Measurements from ENCODE around the gene SLC34A1.
A peak's percentile ranks its signal among the peaks of the same experiment; 100 is the strongest.
"Not testable (repeated sequence)": the region's sequence is repeated elsewhere in the genome, so short reads cannot be mapped to it uniquely, and the experiment has no call there.

The SLC34A1 gene, protein sequence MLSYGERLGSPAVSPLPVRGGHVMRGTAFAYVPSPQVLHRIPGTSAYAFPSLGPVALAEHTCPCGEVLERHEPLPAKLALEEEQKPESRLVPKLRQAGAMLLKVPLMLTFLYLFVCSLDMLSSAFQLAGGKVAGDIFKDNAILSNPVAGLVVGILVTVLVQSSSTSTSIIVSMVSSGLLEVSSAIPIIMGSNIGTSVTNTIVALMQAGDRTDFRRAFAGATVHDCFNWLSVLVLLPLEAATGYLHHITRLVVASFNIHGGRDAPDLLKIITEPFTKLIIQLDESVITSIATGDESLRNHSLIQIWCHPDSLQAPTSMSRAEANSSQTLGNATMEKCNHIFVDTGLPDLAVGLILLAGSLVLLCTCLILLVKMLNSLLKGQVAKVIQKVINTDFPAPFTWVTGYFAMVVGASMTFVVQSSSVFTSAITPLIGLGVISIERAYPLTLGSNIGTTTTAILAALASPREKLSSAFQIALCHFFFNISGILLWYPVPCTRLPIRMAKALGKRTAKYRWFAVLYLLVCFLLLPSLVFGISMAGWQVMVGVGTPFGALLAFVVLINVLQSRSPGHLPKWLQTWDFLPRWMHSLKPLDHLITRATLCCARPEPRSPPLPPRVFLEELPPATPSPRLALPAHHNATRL

DNA sequence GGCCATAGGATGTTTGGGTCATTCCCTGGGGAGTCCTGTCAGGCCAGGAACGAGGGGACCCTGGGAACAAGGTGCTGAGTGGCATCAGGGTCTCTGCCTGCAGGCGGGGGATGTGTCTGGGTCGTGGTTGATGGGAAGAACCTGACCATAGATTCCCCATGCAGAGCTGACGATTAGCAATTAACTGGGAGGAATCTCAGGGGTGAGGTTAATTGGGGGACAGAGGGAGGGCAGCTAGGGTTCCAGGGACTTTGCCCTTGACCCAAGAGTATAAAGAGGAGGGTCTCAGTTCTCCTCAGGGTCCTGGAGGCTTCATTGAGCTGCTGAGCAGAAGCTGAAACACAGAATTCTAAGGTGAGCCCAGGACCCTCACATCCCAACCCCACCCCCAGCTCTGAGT, at the start of gene SLC34A1:
Gene SLC34A1, plus strand, starts transcription at position 301 of the 400 bp plus-strand sequence. CDS start 1,308 bp downstream, outside the sequence.
- no peak for DNase-seq

DNA sequence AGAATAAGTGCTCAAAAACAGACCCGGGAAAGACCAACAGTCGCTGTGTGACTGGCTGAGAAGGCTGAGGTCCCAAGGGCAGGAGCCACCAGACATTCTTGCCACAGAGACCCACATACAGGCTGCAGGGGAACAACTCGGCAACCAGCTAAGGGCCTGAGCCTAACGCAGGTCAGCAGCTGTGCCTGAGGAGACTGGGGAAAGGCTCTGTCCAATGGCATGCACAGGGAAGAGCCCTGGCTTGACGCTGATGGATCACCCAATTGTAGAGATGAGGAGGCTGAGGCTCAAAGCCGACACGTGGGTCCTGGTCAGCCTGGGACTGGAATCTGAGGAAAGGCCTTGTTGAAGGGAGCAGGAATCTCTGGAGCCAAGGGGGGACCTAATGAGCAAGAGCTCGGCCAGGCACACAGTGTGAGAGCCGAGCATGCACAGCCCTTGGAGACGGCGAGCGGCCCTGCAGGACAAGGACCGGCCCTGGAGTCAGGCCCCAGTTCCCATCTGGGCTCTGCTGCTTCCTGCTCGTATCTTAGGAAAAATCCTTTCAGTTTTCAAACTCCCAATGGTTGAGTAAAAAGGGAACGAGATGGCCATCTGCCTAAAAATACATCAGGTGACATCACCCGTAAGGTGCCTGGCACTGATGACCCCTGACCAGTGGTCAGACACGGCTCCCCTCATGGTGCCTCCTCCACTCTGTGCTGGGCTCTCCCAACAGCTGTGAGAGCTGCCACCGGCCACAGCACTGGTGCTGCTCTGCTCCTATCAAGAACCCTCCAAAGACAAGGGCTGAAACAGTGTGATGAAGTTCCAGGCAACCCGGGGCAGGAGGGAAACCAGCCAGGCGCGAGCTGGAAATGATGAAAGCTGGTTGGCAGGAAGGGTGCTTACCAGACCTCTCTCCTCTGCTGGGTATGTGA, 49.2 kb upstream of the SLC34A1 start:
- no peak for DNase-seq

DNA sequence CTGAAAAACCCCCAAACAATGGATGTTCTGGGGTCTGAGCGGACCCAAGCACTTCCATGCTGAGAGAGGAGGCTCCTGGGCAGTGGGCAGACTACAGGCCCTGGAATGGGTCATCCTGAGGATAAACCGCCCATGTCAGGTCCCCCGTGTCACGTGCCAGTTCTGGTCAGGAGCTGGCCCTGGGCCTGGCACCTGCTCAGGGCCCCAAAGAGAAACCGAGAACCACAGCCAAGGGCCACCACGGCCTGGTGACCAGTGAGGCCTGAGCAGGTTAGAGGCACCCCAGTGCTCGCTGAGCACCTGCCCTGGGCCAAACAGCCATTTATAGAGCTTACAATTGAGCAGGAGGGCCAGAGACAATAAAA, 48.6 kb upstream of the SLC34A1 start:
- DNase-seq, result no peak

DNA sequence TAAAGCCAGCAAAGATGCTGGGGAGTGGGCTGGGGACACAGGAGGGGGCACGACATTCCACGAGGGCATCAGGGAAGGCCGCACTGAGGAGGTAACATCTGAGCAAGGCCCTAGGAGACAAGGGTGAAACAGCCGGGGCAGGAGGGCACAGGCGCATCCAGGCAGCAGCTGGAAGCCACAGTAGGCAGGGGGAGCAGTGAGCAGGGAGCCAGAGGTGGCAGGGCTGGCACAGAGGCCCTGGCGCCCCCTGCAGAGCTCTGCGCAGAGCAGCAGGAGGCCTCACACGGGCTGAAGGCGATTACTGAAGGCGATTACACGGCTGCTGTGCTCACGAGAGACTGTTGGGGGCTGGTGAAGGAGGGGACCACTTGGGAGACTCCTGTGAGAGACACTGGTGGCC, 48.1 kb upstream of the SLC34A1 start:
- peak; percentile 91 for DNase-seq

DNA sequence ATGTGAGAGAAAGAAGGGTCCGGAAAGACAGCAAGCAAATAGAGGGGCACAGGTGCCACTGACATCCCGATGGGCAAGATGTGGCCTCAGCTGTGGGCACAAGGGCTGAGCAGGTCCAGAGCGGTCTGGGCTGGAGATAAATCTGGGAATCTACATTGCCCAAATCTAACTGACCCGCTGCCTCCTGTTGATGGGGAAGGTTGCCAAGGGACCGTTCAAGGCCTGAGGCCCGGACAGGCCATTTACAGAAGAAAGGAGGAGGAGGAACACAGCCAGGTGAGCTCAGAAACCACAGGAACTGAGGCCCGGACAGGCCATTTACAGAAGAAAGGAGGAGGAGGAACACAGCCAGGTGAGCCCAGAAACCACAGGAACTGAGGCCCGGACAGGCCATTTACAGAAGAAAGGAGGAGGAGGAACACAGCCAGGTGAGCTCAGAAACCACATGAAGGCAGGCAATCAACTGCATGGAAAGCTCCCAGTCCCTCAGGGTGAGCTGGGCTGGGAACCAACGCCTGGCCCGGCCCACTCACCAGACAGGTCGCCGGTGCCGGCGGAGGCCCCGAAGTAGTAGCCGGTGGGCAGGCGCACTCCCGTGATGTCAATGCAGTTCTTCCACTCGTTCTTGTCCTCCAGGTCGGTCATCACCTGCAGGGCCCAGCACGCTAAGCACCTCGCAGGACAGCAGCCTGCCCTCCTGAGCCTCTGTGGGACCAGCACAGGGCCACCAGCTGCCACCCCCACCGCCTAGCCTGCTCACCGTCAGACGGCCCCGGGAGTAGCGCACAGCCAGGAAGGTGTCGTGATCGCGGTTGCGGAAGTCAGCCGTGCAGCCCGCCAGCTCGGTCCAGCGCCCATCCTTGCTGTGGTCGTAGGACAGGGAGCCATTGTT, 47.4 kb upstream of the SLC34A1 start:
- DNase-seq, result no peak

DNA sequence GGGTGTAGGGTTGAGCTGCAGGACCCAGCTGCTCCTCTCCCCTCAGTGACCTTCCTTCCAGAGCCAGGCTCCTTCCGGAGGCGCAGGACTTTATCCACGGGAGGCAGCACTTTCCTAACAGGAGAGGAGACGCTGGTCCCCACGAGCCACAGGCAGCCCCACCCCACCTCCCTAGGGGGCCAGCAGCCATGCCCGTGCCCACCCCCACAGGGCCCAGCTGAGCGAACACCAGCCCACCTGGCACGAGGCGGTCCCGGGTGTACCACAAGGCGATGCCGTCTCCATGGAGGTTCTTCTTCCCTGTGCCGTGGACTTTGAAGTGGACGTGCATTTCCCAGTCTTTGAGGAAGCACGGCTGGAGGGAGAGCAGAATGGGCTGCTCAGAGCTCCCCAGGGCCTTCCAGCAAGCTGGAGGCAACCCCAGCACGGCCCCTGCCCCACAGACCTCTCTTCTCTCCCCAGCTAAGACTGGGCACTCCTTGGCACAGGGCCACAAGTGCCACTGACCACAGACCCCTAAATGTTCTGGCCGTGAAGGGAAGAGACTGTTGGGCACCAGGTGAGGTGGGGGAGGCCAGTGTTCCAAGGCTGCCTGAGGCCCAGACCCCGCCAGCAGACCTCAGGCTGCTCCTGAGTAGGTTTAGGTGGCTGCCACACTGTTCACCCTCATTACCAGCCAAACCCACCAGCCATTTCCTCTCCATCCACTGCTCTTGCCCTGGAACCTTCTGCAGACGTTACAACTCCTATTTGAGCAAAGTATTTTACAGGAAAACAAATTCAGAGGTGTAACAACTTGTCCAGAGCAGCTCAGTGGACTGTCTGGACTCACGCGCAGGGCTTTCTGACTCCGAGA, 45.8 kb upstream of the SLC34A1 start:
- no peak for DNase-seq

DNA sequence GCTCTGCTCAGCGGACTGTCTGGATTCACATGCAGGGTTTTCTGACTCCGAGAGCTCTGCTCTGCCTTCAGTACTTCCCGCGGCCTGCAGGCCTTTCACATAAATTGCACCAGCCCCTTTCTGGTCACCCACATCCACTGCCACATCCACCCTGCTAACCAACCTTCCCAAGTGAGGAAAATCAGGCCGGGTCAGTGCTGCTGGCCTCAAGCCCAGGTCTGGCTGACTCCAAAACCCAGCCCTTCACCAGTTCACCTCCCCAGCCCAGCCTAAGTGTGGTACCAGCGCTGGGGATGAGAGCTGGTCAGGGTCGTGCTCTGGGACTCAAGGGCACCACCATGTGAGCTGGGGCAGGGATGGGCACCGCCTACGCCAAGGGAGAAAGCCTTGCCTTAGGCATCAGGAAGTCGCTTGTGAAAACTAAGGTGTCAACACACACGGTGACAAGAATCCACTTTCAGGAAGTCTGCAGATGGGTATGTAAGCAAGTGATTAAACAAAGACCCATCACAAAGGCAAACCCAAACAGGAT, 45.1 kb upstream of the SLC34A1 start:
- no peak for DNase-seq

DNA sequence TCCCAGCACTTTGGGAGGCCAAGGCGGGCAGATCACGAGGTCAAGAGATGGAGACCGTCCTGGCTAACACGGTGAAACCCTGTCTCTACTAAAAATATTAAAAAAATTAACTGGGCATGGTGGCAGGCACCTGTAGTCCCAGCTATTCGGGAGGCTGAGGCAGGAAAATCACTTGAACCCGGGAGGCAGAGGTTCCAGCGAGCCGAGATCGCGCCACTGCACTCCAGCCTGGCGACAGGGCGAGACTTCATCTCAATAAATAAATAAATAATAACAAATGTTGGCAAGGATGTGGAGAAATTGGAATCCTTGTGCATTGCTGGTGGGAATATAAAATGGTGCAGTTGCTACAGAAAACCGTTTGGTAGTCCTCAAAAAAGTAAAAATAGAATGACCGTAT, 41.2 kb upstream of the SLC34A1 start:
- not testable (repeated sequence) for DNase-seq

DNA sequence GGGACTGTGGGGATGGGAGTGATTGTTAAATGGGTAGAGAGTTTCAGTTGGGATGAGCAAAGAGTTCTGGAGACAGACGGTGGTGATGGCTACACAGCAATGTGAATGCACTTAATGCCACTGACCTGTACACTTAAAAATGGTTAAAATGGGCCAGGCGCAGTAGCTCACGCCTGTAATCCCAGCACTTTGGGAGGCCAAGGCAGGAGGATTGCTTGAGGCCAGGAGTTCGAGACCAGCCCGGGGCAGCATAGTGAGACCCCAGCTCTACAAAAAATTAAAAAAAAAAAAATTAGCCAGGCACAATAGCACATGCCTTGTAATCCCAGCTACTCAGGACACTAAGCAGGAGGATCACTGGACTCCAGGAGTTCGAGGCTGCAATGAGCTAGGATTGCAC, 40.5 kb upstream of the SLC34A1 start:
- DNase-seq, result no peak

DNA sequence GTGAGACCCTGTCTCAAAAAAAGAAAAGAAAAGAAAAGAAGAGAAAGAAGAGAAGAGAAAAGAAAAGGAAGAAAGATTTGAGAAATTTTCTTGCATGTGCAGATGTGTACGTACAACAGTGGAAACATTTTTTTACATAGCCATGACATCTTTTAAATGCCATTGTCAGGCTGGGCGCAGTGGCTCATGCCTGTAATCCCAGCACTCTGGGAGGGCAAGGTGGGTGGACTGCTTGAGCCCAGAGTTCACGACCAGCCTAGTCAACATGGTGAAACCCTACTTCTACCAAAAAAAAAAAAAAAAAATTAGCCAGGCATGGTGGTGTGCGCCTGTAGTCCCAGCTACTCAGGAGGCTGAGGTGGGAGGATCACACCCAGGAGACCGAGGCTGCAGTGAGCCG, 39.3 kb upstream of the SLC34A1 start:
- no peak for DNase-seq

DNA sequence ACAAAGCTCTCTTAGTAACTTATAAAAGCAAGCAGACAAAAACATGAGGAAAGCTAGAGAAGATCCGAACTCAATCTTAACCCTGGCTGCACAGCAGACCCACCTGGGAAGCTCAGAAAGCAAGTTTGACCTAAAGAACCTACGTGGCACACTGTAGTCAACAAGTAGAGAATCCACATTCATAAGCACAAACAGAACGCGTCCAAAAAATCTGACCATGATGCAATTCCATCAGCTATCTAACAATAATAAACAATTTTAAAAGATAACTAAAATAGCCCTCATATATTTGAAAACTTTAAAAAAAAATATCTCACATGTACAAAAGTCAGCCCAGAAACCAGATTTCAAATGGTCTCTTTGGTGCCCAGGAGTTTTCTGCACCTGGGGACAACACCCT, 37.4 kb upstream of the SLC34A1 start:
- DNase-seq, result no peak

DNA sequence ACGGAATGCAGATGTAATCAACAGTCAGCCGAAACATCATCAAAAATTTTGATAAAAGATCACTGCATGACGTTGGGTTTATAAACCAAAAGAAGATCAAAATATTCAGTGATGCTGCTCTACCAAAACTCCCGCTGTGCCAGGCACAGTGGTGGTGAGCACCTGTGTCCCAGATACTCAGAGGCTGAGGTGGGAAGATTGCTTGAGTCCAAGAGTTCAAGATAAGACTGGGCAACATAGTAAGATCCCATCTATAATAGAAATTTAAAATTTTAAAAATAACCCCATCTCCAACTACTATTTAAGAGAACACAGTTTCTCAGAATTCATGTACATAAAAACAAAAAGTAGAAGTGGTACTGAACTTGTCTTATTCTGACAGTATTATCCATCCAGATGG, 36.5 kb upstream of the SLC34A1 start:
- no peak for DNase-seq

DNA sequence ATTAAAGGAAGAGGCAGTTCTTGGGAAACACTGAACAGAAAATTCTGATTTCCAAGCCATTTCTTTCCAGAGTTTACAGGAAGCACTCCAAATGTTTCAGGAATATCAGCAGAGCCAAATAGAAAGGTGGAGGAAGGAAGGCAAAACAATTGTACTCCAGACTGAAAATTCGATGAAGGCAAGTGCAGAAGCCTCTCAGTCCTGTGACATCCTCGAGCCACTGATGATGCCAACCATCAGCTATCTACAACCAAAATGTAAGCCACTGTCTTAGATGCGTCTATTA, 34.9 kb upstream of the SLC34A1 start:
- DNase-seq, result no peak

DNA sequence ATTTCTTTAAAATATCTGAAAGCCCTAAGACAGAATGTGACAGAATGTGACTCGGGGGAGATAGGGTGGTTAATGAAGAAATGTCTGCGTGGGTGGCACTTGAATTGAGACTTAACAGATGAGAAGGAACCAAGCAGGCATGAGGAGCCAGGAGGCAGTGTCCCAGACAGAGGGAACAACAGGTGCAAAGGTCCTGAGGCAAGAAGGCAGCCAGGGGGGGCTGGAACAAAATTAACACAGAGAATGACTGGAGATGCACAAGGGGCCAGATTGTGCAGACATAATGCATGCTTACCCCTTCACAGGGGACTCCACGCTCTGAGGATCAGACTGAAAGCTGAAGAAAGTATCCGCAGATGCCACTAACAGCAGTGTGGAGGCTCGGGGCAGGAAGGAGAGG, 34.5 kb upstream of the SLC34A1 start:
- no peak for DNase-seq

DNA sequence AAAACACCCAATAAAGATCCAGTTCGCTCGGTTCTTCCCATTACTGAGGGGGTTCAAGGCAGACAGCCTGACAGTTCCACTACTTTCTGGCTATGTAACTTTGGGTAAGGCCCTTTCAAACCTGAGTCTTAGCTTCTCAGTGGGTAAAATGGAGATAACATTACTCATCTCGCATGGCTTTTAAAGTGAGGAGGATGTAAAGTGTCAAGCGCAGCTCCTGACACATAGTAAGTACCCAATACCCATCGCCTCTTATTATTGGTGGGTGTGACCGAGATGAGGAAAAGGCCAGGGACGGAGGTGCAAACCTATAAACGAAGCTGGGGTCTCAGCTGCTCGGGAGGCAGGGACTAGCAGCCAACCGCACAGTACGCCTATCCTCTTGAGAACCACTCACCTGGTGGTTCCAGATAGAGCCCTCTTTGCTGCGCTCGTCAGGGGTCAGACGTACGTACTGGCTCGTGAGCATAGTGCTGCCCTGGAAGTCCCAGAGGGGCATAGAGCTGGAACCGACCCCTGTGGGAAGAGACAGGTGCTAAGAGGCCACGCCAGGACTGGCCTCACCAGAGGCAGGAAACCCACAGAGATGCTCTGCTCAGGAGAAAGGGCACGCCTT, 33.4 kb upstream of the SLC34A1 start:
- DNase-seq, result no peak

DNA sequence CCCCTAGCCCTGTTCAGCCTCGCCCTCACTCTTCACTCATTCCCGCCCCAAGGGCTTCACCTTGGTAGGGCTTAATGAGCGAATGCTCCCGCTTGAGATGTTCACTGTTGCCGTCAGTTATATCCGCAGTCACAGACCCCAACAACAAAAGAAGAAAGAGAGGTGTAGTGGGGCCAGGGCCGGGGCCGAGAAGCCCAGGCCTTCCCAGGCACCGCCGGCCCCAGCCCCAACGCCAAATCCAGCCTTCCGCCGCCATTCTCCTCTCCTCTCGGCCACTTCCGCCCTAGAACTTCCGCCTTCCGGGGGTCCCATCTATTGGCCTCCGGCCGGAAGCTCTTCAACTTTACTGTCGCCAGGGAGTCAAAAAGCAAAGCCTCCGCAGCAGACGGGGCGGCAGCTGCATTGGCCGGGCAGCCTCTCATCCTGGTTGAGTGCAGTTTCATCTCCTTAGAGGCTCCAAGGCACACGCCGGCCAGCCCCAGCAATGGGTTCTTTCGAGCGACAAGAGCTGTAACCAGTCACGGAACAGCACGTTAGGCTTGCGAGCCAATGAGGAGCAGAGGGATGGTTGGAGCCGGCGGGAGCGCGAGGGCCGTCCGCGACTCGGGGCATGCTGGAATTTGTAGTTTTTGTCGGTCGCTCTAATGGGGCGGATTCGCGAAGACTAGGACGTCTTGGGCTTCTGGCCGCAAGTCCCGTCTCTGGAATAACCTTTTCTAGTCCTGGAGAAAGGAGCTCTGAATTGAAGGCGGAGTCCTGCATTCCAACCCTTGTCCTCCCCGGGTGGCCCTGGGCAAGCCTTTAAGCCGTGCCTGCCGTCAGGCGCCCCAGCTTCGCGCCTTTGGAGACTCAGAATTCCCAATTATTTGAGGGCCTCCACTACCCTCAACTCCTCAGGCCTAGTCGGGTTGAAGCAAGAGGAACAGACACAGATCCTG, 32.6 kb upstream of the SLC34A1 start, which contains the start of gene LMAN2:
Gene LMAN2, minus strand, starts transcription at position 277 of the 938 bp plus-strand sequence. Its CDS starts 21 bp downstream, at position 256.
- peak; percentile 98 for DNase-seq

DNA sequence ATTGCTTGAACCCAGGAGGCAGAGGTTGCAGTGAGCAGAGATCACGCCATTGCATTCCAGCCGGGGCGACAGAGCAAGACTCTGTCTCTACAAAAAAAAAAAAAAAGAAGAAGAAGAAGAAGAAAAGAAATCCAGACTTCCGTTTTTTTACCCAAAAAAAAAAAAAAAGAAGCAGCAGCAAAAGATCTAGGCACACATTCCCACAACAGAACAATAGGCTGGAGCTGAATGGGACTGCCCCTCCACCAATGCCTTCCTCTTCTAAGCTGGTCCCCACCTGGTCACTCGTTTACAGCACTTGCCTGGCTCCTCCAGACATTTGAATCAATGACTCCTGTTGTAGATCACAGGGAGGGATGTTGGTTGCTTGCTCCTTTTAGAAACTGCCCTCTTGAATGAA, 31.1 kb upstream of the SLC34A1 start:
- peak; percentile 38 for DNase-seq

DNA sequence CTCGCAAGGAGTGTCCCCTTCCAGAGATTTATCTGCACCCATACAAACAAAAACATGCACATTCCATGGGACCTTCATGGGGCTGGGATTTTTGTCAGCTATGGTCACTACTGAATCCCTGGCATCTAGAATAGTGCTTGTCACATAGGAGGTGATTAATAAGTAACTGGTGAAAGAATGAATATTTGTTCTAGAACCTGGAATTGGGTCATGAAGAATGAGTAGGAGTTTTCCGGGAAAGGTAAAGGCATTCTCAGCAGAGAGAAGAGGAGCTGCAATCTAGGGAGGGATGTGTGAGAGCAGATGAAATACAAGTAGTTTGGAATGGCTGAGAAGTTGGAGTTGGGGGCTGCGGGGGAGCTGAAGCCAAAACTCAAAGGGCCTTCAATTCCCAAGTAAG, 30.0 kb upstream of the SLC34A1 start:
- DNase-seq, result no peak

DNA sequence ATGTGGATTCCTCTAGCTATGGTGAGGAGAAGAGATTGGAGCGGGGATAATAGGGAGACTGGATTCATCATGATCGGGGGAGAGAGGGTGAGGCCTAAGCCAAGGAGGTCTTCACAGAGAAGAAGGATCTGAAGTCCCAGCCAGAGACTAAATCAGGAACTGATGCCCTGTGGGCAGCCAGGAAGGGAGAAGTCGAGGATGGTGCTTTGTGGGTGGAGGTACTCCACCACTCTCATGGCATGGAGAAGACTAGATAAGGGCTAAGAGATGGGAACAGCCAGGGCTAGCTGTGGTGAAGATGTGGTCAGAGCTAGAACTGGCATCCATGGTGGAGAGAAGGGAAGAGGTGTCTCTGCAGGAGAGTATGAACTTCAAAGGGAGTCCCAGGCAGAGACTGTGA, 29.5 kb upstream of the SLC34A1 start:
- peak; percentile 47 for DNase-seq

Measured in hematopoietic multipotent progenitor cell treated with erythropoietin and hydrocortisone succinate and interleukin-3 and kit ligand, for 4 days (in vitro differentiated cells).